Fibroblast of gingiva (primary cell): ENCODE measurements around the gene ITGB5.

Experiments
- DNase-seq: peaks from one replicate; pipeline ENCODE4 v3.0.0-alpha.2; 2011; ENCODE audit warnings: low read depth

ITGB5 gene

GRCh38 chr3:124867511-124867910 lies 19.7 kb downstream of the ITGB5 start:
- DNase-seq, result no peak

- DNase-seq, result no peak
Measured at GRCh38 chr3:124862006-124862405, 25.2 kb downstream of the ITGB5 start.

- peak; percentile 82 for DNase-seq
Measured at GRCh38 chr3:124861041-124861440, 26.1 kb downstream of the ITGB5 start.

GRCh38 chr3:124860599-124860998 lies 26.6 kb downstream of the ITGB5 start:
- DNase-seq, result peak; percentile 97

GRCh38 chr3:124859025-124859424 lies 28.1 kb downstream of the ITGB5 start:
- DNase-seq, result peak; percentile 50

- peak; percentile 80 for DNase-seq
Measured at GRCh38 chr3:124858275-124858674, 28.9 kb downstream of the ITGB5 start.

GRCh38 chr3:124856677-124857076 lies 30.5 kb downstream of the ITGB5 start:
- DNase-seq, result no peak

- peak; percentile 70 for DNase-seq
Measured at GRCh38 chr3:124854009-124854408, 33.2 kb downstream of the ITGB5 start.

- DNase-seq, result no peak
Measured at GRCh38 chr3:124853446-124853845, 33.7 kb downstream of the ITGB5 start.

GRCh38 chr3:124851905-124852304 lies 35.3 kb downstream of the ITGB5 start:
- no peak for DNase-seq

GRCh38 chr3:124851136-124851535 lies 36.0 kb downstream of the ITGB5 start:
- DNase-seq, result peak; percentile 27

GRCh38 chr3:124850633-124851032 lies 36.5 kb downstream of the ITGB5 start:
- DNase-seq, result peak; percentile 47

GRCh38 chr3:124850212-124850611 lies 37.0 kb downstream of the ITGB5 start:
- no peak for DNase-seq

- DNase-seq, result no peak
Measured at GRCh38 chr3:124848300-124848699, 38.9 kb downstream of the ITGB5 start.

GRCh38 chr3:124847863-124848262 lies 39.3 kb downstream of the ITGB5 start:
- no peak for DNase-seq

- DNase-seq, result peak; percentile 60
Measured at GRCh38 chr3:124847051-124847450, 40.1 kb downstream of the ITGB5 start.

- DNase-seq, result peak; percentile 87
Measured at GRCh38 chr3:124846189-124846588, 41.0 kb downstream of the ITGB5 start.

GRCh38 chr3:124845406-124845805 lies 41.8 kb downstream of the ITGB5 start:
- DNase-seq, result peak; percentile 88

- DNase-seq, result no peak
Measured at GRCh38 chr3:124843506-124844177, 43.5 kb downstream of the ITGB5 start.

- DNase-seq, result no peak
Measured at GRCh38 chr3:124843047-124843446, 44.1 kb downstream of the ITGB5 start.

- no peak for DNase-seq
Measured at GRCh38 chr3:124841517-124841916, 45.6 kb downstream of the ITGB5 start.

- no peak for DNase-seq
Measured at GRCh38 chr3:124840331-124840730, 46.8 kb downstream of the ITGB5 start.

- DNase-seq, result no peak
Measured at GRCh38 chr3:124839896-124840295, 47.3 kb downstream of the ITGB5 start.

- no peak for DNase-seq
Measured at GRCh38 chr3:124838963-124839362, 48.2 kb downstream of the ITGB5 start.
